Urothelium cell line (cell line): ENCODE results near the gene FBXL15.
A peak's percentile ranks its signal among the peaks of the same experiment; 100 is the strongest.

Source experiments
- DNase-seq: peaks from one replicate; pipeline ENCODE4 v3.0.0; 2011; ENCODE audit warnings: low spot score, mixed read lengths
- FAIRE-seq: peaks from 2 replicates; lab custom pipeline; 2011; peaks lifted over from hg19 to GRCh38; lab: Jason Lieb, UNC

Gene FBXL15

GRCh38 chr10:102397222-102398171, 23.1 kb upstream of the FBXL15 start:
- no peak for FAIRE-seq
- no peak for DNase-seq

GRCh38 chr10:102398172-102399020, 22.2 kb upstream of the FBXL15 start:
- FAIRE-seq (no peak), DNase-seq (no peak)

- peak; percentile 93 for FAIRE-seq
- DNase-seq = peak; percentile 92
Observed at GRCh38 chr10:102399217-102400021, 21.2 kb upstream of the FBXL15 start.

GRCh38 chr10:102400076-102400475, 20.6 kb upstream of the FBXL15 start:
- FAIRE-seq = no peak

GRCh38 chr10:102400598-102401341, 19.9 kb upstream of the FBXL15 start:
- DNase-seq (no peak), FAIRE-seq (no peak)

More at GRCh38 chr10:102400076-102400475, 20.6 kb upstream of the FBXL15 start:
- DNase-seq = no peak

- FAIRE-seq (no peak), DNase-seq (no peak)
Observed at GRCh38 chr10:102401342-102401654, 19.3 kb upstream of the FBXL15 start.

- FAIRE-seq = peak; percentile 74
- peak; percentile 87 for DNase-seq
Observed at GRCh38 chr10:102401735-102402511, 18.7 kb upstream of the FBXL15 start.

GRCh38 chr10:102402512-102402896, 18.1 kb upstream of the FBXL15 start:
- FAIRE-seq = no peak
- no peak for DNase-seq

- DNase-seq (no peak), FAIRE-seq (no peak)
Observed at GRCh38 chr10:102403115-102403514, 17.5 kb upstream of the FBXL15 start.

- DNase-seq (no peak), FAIRE-seq (peak; percentile 62)
Observed at GRCh38 chr10:102404361-102405107, 16.1 kb upstream of the FBXL15 start.

GRCh38 chr10:102405108-102405571, 15.5 kb upstream of the FBXL15 start:
- FAIRE-seq (no peak), DNase-seq (no peak)

- no peak for DNase-seq
- no peak for FAIRE-seq
Observed at GRCh38 chr10:102405632-102406031, 15.0 kb upstream of the FBXL15 start.

GRCh38 chr10:102406815-102407214, 13.8 kb upstream of the FBXL15 start:
- DNase-seq = no peak
- FAIRE-seq = no peak

- no peak for FAIRE-seq
- no peak for DNase-seq
Observed at GRCh38 chr10:102407425-102408130, 13.1 kb upstream of the FBXL15 start.

GRCh38 chr10:102408131-102408727, 12.4 kb upstream of the FBXL15 start:
- FAIRE-seq (peak; percentile 92), DNase-seq (no peak)

- peak; percentile 91 for FAIRE-seq
- DNase-seq = peak; percentile 75
Observed at GRCh38 chr10:102408728-102409603, 11.7 kb upstream of the FBXL15 start.
